GM19395 (cell line): ENCODE measurements around the gene EDDM3A.
"Not testable (repeated sequence)": the region's sequence is repeated elsewhere in the genome, so short reads cannot be mapped to it uniquely, and the experiment has no call there.

Experiments used
- ATAC-seq: cut with Tn5 transposase; IDR thresholded peaks from one replicate; pipeline ENCODE4 v1.9.1; 2021; ENCODE audit warnings: mild to moderate bottlenecking, moderate library complexity; ENCODE audit not compliant: unreplicated experiment

The EDDM3A gene

GRCh38 chr14:20732979-20733635 is 12.6 kb upstream of the EDDM3A start:
- no peak for ATAC-seq

GRCh38 chr14:20733684-20734429 is 11.8 kb upstream of the EDDM3A start:
- no peak for ATAC-seq

- ATAC-seq: no peak
These were observed 11.3 kb upstream of the EDDM3A start for GRCh38 chr14:20734430-20734806.

- ATAC-seq: not testable (repeated sequence)
These were observed 7.4 kb upstream of the EDDM3A start for GRCh38 chr14:20738292-20738691.

- no peak for ATAC-seq
These were observed 3.6 kb upstream of the EDDM3A start for GRCh38 chr14:20742132-20742531.

- ATAC-seq: no peak
These were observed 2.1 kb upstream of the EDDM3A start for GRCh38 chr14:20743556-20743955.

GRCh38 chr14:20746566-20746965 is 879 bp downstream of the EDDM3A start:
- no peak for ATAC-seq

GRCh38 chr14:20748439-20748838 is 2.8 kb downstream of the EDDM3A start:
- ATAC-seq: no peak

GRCh38 chr14:20750194-20750593 is 4.5 kb downstream of the EDDM3A start:
- no peak for ATAC-seq

- no peak for ATAC-seq
These were observed 6.4 kb downstream of the EDDM3A start for GRCh38 chr14:20751963-20752562.

- no peak for ATAC-seq
These were observed 8.6 kb downstream of the EDDM3A start for GRCh38 chr14:20754308-20754707.

GRCh38 chr14:20755037-20755436 is 9.3 kb downstream of the EDDM3A start:
- ATAC-seq: no peak

GRCh38 chr14:20757965-20758364 is 12.3 kb downstream of the EDDM3A start:
- ATAC-seq: no peak

- ATAC-seq: not testable (repeated sequence)
These were observed 13.8 kb downstream of the EDDM3A start for GRCh38 chr14:20759465-20759864.

GRCh38 chr14:20760950-20761349 is 15.3 kb downstream of the EDDM3A start:
- no peak for ATAC-seq

- no peak for ATAC-seq
These were observed 22.9 kb downstream of the EDDM3A start for GRCh38 chr14:20768593-20768892.

GRCh38 chr14:20769421-20769820 is 23.7 kb downstream of the EDDM3A start:
- ATAC-seq: no peak

- no peak for ATAC-seq
These were observed 27.0 kb downstream of the EDDM3A start for GRCh38 chr14:20772650-20773049.

- ATAC-seq: no peak
These were observed 28.7 kb downstream of the EDDM3A start for GRCh38 chr14:20774258-20774824.

- ATAC-seq: no peak
These were observed 29.4 kb downstream of the EDDM3A start for GRCh38 chr14:20775043-20775442.

GRCh38 chr14:20775901-20776300 is 30.2 kb downstream of the EDDM3A start:
- no peak for ATAC-seq

GRCh38 chr14:20781803-20782202 is 36.1 kb downstream of the EDDM3A start:
- no peak for ATAC-seq
